Stomach (tissue), 9 donors: ENCODE results near the gene HS3ST6. TPM values are rescaled to one million over a fixed set of nuclear protein-coding genes. Genes with fewer than 3 reads are reported as not detected.

ENCODE experiments used
- DNase-seq, 2 donors: peaks; one replicate each; pipeline versions ENCODE4 v3.0.0 to v3.0.0-alpha.2; 2013 to 2019
- H3K27ac ChIP-seq, 5 donors: fragments of 200-600 bp in 4 of 5; sonication (generic) in 4 of 5; one replicate each; pipeline ENCODE4 v1.5.1; 2013 to 2019; ENCODE audit warnings: mild to moderate bottlenecking in 1 of 5, moderate library complexity in 1 of 5
- H3K27me3 ChIP-seq, 3 donors: fragments of 200-600 bp; sonication (generic); one replicate each; pipeline ENCODE4 v1.5.1; 2017 to 2019; ENCODE audit warnings: mixed run types in 1 of 3
- H3K36me3 ChIP-seq, 4 donors: fragments of 200-600 bp; sonication (generic); 1 replicate in 3 of 4; 2 replicates in 1 of 4; pipeline ENCODE4 v1.5.1; 2016 to 2019
- H3K4me1 ChIP-seq, 4 donors: fragments of 200-600 bp; sonication (generic); one replicate each; pipeline ENCODE4 v1.5.1; 2016 to 2019
- H3K4me3 ChIP-seq, 4 donors: fragments of 200-600 bp; sonication (generic) in 3 of 4; one replicate each; pipeline ENCODE4 v1.5.1; 2016 to 2019; ENCODE audit warnings: mild to moderate bottlenecking in 1 of 4
- H3K9me3 ChIP-seq, 4 donors: fragments of 200-600 bp; sonication (generic); one replicate each; pipeline ENCODE4 v1.5.1; 2016 to 2019
- CTCF ChIP-seq, 7 experiments: fragments of 450-650 bp in 4 of 7; fragments of 200-600 bp in 3 of 7; sonication (generic) in 3 of 7; IDR thresholded peaks; one replicate each; pipeline ENCODE4 v1.5.1; 2016 to 2019; ENCODE audit warnings: antibody characterized with exemption in 7 of 7, control low read depth in 2 of 7, mild to moderate bottlenecking in 1 of 7
- EP300 ChIP-seq: sonication (generic); formaldehyde crosslinking; IDR thresholded peaks from one replicate; pipeline ENCODE4 v1.6.1; 2017; ENCODE audit warnings: antibody characterized with exemption
- POLR2A ChIP-seq, 4 donors: fragments of 450-650 bp; IDR thresholded peaks; one replicate each; pipeline ENCODE4 v1.6.1; 2016; ENCODE audit warnings: antibody characterized with exemption in 4 of 4, control low read depth in 2 of 4, mild to moderate bottlenecking in 1 of 4, moderate library complexity in 1 of 4
- POLR2AphosphoS5 ChIP-seq, 3 donors: sonication (generic); formaldehyde crosslinking; IDR thresholded peaks; one replicate each; pipeline ENCODE4 v1.6.1; 2016; ENCODE audit warnings: antibody characterized with exemption in 3 of 3
- WGBS, 5 donors: extraction: QIAGEN DNeasy Blood & Tissue Kit in 3 of 5; methylation state at CpG; one replicate each; pipeline versions ENCODE4 v1.1.5 to v1.1.7; 2013 to 2018; 5-methylcytosine and 5-hydroxymethylcytosine counted together
- intact Hi-C: fragments of 100-400 bp; cut with DNase I; formaldehyde crosslinking; loops from one replicate; pipeline ENCODE4 v1.15.1; 2023; ENCODE audit warnings: low total_unique reads
- polyA plus RNA-seq, 3 donors: library from polyadenylated mRNA; stranded (reverse); fragments of 200-250 nt; gene quantifications; one replicate each; pipeline ENCODE4 v1.2.3, GENCODE V29; 2013
- total RNA-seq, 5 donors: library from RNA; depleted of rRNA; stranded (reverse); fragments of >200 nt; gene quantifications; one replicate each; pipeline versions ENCODE4 v1.1.0 to v1.2.3, GENCODE V29; 2014 to 2016
- donor health status: healthy with polysubstance abuse.
- donor health status: Bipolar disorder and iron deficiency.
- donor health status: healthy.

The HS3ST6 gene
- total and polyA plus RNA-seq, 8 donors, result 1.6 TPM; not detected in 7

- H3K27me3 ChIP-seq, result no peaks in the 10 kb centered on the region
- 81 to 86% (median 85%) methylated on average over 12 to 19 of the region's 19 CpGs for WGBS, 5 donors
- intact Hi-C loops, result no loop called here
- H3K9me3 ChIP-seq, result no peaks in the 10 kb centered on the region
- DNase-seq, result no peak
- no peak overlapping the region for H3K4me3 ChIP-seq
- H3K4me1 ChIP-seq, result peaks cover 0 to 5% (median 0%) of the 10 kb centered on the region in 4 donors
- no peaks in the 10 kb centered on the region for H3K36me3 ChIP-seq
- no peak overlapping the region for H3K27ac ChIP-seq
- TF ChIP-seq CTCF (IDR thresholded peaks at IDR 0.05), result no peak
- TF ChIP-seq EP300, result no peak
- TF ChIP-seq POLR2A (IDR thresholded peaks at IDR 0.05), result no peak
- TF ChIP-seq POLR2AphosphoS5 (IDR thresholded peaks at IDR 0.05), result no peak
These were observed 32.3 kb upstream of the HS3ST6 start for GRCh38 chr16:1950559-1950958.

- no peaks in the 10 kb centered on the region for H3K36me3 ChIP-seq
- no peak for DNase-seq
- peaks cover 0 to 5% (median 0%) of the 10 kb centered on the region in 4 donors for H3K4me1 ChIP-seq
- no peaks in the 10 kb centered on the region for H3K9me3 ChIP-seq
- TF ChIP-seq CTCF (IDR thresholded peaks at IDR 0.05) (no peak), POLR2AphosphoS5 (IDR thresholded peaks at IDR 0.05) (no peak), POLR2A (IDR thresholded peaks at IDR 0.05) (no peak), EP300 (no peak)
- H3K27ac ChIP-seq, result no peak overlapping the region
- no peak overlapping the region for H3K4me3 ChIP-seq
- intact Hi-C loops, result no loop called here
- no peaks in the 10 kb centered on the region for H3K27me3 ChIP-seq
- 34 to 55% (median 48%) methylated on average over 4 to 7 of the region's 7 CpGs for WGBS, 5 donors
These were observed 31.8 kb upstream of the HS3ST6 start for GRCh38 chr16:1950047-1950446.

GRCh38 chr16:1949507-1949906, 31.3 kb upstream of the HS3ST6 start:
- DNase-seq, result no peak
- WGBS, 5 donors, result 88 to 96% (median 93%) methylated on average over 10 to 11 of the region's 11 CpGs
- TF ChIP-seq POLR2AphosphoS5 (IDR thresholded peaks at IDR 0.05) (no peak), POLR2A (IDR thresholded peaks at IDR 0.05) (no peak), CTCF (IDR thresholded peaks at IDR 0.05) (no peak), EP300 (no peak)
- Histone ChIP-seq H3K36me3 (no peaks in the 10 kb centered on the region), H3K27me3 (no peaks in the 10 kb centered on the region), H3K9me3 (no peaks in the 10 kb centered on the region), H3K4me3 (no peak overlapping the region), H3K4me1 (peaks cover 0 to 4% (median 0%) of the 10 kb centered on the region in 4 donors), H3K27ac (no peak overlapping the region)
- intact Hi-C loops, result no loop called here

GRCh38 chr16:1947369-1947670, 29.1 kb upstream of the HS3ST6 start:
- peaks cover 3 to 14% (median 10%) of the 10 kb centered on the region in 4 donors for H3K4me1 ChIP-seq
- H3K9me3 ChIP-seq, result no peaks in the 10 kb centered on the region
- H3K27ac ChIP-seq, result no peak overlapping the region
- no peak for DNase-seq
- intact Hi-C loops, result no loop called here
- H3K36me3 ChIP-seq, result no peaks in the 10 kb centered on the region
- TF ChIP-seq CTCF (IDR thresholded peaks at IDR 0.05) (no peak), POLR2AphosphoS5 (IDR thresholded peaks at IDR 0.05) (no peak), EP300 (no peak), POLR2A (IDR thresholded peaks at IDR 0.05) (no peak)
- H3K4me3 ChIP-seq, result no peak overlapping the region
- H3K27me3 ChIP-seq, result no peaks in the 10 kb centered on the region
- WGBS, 5 donors, result 80 to 92% (median 88%) methylated on average over 4 to 9 of the region's 9 CpGs
